22Rv1 (cell line): ENCODE measurements around the gene PLA2G4F.

Experiments used
- CTCF ChIP-seq: fragments of 450-650 bp; IDR thresholded peaks from 2 replicates; pipeline ENCODE4 v1.5.1; 2017; ENCODE audit warnings: mild to moderate bottlenecking
- ZFX ChIP-seq: fragments of 450-650 bp; IDR thresholded peaks from 2 replicates; pipeline ENCODE4 v1.6.1; 2017; ENCODE audit warnings: antibody characterized with exemption, borderline replicate concordance

GRCh38 chr15:42157381-42157780, 945 bp upstream of the PLA2G4F start:
- TF ChIP-seq CTCF (no peak), ZFX (no peak)
